ENCODE results near the gene TRIP13.
"Not testable (repeated sequence)": the region's sequence is repeated elsewhere in the genome, so short reads cannot be mapped to it uniquely, and the experiment has no call there.

TRIP13 gene

DNA sequence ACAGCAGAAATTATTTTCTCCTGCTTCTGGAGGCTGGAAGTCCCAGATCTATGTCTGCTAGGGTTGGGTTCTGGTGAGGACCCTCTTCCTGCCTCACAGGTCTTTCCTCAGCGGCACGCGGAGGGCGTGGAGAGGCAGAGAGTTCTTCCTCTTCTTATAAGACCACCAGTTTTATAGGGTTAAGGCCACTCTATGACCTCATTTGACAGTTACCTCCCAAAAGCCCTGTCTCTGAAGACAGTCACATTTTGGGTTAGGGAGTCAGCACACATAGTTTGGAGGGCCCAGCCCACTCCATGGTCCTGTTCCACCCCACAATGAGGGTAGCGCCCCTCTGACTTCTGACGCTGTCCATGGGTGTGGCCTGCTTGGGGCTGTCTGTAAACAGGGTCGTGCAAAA, 46.7 kb downstream of the TRIP13 start:
- no peaks in the 10 kb centered on the region for H3K9me3 Mint-ChIP-seq
- no peaks in the 10 kb centered on the region for H3K4me1 Mint-ChIP-seq
- ATAC-seq (no peak), DNase-seq (ENCODE audit: low spot score in 2 of 2) (no peak)
- no peaks in the 10 kb centered on the region for H3K36me3 Mint-ChIP-seq
- no peak overlapping the region for H3K27ac Mint-ChIP-seq
- H3K4me3 Mint-ChIP-seq, result no peak overlapping the region

GRCh38 chr5:940741-941140, 48.1 kb downstream of the TRIP13 start:
- not testable (repeated sequence) for H3K36me3 Mint-ChIP-seq; H3K4me3 Mint-ChIP-seq; DNase-seq (ENCODE audit: low spot score in 2 of 2); H3K4me1 Mint-ChIP-seq; ATAC-seq; H3K9me3 Mint-ChIP-seq; H3K27ac Mint-ChIP-seq

DNA sequence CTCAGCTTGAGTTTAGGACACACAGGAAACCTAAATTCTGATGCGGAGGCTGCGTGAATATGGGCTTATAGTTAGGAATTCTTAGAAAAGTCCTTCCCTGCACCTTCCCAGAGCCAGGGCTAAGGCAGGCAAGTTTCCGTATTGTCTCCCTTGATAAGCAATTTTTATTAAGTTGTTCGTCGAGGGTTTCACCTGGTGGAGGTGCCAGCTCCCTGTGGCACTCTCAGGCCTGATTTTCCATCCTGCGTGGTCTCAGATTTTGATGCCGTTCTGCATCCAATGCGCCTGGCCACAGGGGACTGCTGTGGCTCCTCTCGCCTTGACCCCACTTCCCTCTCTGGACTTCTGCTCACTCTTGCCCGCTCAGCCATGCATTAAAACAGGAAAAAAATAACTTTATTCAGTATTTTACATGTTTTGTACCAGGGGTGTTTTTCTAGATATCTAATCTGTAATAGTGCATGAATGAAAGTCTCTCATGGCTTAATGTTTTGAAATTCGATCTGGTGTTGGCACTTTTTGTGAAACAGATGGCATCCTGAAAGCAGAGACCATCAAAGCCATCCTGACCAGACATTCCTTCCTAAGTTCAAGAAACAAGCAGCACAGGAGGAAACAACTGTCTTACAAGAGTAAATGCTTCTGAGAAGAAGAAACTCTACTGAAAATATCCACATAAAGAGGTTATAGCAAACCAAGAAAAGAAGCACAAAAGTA, 50.7 kb downstream of the TRIP13 start:
- no peaks in the 10 kb centered on the region for H3K9me3 Mint-ChIP-seq
- H3K27ac Mint-ChIP-seq, result no peak overlapping the region
- no peak overlapping the region for H3K4me3 Mint-ChIP-seq
- ATAC-seq (no peak), DNase-seq (ENCODE audit: low spot score in 2 of 2) (no peak)
- no peaks in the 10 kb centered on the region for H3K36me3 Mint-ChIP-seq
- H3K4me1 Mint-ChIP-seq, result no peaks in the 10 kb centered on the region

DNA sequence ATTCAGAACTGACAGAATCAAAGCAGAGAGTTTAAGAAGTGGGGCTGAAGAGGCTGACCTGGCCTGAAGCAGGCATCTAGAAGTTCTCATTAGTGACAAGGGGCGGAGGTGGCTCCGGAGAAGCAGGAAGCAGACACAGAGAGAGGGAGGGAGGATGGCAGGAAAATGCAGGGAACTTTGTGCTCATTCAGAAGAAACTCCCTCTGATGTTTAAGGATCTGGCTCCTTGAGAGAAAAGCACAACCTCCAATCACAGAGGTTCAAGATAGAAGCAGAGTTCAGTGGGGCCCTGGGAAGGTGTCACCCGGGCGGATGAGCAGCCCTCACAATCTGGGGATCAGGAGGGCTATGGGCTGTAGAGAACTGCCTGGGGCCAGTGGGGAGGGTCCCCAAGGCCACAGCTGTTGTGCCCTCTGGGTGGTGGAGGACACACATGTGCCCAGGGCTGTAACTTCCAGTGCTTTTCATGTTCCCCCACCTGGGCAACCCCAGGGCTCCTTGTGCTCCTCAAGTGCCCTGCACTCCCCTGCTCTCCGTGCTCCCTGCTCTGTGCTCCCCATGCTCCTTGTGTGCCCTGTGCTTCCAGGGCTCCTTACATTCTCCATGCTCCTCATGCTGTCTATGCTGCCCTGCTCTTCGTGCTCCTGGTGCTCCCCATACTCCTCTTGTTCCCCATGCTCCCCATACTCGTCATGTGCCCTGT, 51.4 kb downstream of the TRIP13 start:
- ATAC-seq (peak; percentile 21), DNase-seq (ENCODE audit: low spot score in 2 of 2) (no peak)
- Mint-ChIP-seq H3K36me3 (no peaks in the 10 kb centered on the region), H3K9me3 (no peaks in the 10 kb centered on the region), H3K4me3 (no peak overlapping the region), H3K27ac (no peak overlapping the region), H3K4me1 (no peaks in the 10 kb centered on the region)

DNA sequence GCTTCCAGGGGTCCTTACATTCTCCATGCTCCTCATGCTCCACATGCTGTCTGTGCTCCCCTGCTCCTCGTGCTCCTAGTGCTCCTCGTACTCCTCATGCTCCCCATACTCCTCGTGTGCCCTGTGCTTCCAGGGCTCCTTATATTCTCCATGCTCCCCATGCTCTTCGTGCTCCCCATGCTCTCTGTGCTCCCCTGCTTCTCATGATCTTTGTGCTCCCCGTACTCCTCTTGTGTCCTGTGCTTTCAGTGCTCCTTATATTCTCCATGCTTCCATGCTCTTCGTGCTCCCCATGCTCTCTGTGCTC, 51.9 kb downstream of the TRIP13 start:
- DNase-seq (ENCODE audit: low spot score in 2 of 2) (no peak), ATAC-seq (no peak)
- Mint-ChIP-seq H3K36me3 (no peaks in the 10 kb centered on the region), H3K27ac (no peak overlapping the region), H3K9me3 (no peaks in the 10 kb centered on the region), H3K4me1 (no peaks in the 10 kb centered on the region), H3K4me3 (no peak overlapping the region)

GRCh38 chr5:944992-945685, 52.5 kb downstream of the TRIP13 start:
- Mint-ChIP-seq H3K4me1 (no peaks in the 10 kb centered on the region), H3K36me3 (no peaks in the 10 kb centered on the region), H3K4me3 (no peak overlapping the region), H3K9me3 (no peaks in the 10 kb centered on the region), H3K27ac (no peak overlapping the region)
- ATAC-seq, result no peak
- DNase-seq (ENCODE audit: low spot score in 2 of 2), result no peak

DNA sequence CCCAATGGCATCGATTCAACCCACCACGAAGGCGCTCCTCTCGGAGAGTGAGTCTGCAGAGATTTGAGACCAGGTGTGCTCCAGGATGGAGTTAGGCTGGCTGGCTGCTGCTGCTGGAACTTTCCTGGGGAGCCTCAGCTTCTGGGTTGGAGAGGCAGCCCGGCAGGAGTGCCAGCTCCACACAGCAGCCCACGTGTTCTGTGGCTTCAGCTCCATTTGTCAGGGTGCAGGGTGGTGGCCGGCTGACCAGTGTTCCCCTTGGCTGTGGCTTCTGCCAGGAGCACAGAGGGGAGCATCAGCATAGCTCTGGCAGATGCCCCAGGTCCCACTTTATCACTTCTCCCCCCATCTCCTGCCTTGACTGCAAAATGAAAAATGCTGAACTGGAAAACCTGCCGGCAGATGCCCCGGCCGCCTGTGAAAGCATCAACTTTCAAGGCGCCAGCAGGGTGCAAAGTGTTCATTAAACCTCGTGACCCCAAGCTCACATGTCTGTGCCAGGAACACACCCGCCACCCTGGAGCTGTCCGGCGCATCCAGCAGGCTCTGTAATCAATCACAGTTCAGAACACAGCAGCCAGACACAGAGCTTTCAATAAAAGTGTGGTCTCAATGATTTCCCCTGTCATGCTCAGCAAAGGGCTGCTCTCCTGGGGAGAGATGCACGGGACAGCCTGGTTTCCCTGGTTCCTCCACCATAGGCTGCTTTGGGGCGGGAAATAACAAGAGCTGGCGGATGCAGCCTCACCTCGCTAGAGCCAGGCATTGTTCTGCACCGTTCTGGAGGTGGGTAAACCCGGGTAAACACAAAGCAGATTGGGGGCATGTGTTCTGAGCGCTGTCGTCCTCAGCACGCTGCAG, 53.2 kb downstream of the TRIP13 start:
- no peak for ATAC-seq
- Mint-ChIP-seq H3K4me1 (no peaks in the 10 kb centered on the region), H3K4me3 (no peak overlapping the region)

DNA sequence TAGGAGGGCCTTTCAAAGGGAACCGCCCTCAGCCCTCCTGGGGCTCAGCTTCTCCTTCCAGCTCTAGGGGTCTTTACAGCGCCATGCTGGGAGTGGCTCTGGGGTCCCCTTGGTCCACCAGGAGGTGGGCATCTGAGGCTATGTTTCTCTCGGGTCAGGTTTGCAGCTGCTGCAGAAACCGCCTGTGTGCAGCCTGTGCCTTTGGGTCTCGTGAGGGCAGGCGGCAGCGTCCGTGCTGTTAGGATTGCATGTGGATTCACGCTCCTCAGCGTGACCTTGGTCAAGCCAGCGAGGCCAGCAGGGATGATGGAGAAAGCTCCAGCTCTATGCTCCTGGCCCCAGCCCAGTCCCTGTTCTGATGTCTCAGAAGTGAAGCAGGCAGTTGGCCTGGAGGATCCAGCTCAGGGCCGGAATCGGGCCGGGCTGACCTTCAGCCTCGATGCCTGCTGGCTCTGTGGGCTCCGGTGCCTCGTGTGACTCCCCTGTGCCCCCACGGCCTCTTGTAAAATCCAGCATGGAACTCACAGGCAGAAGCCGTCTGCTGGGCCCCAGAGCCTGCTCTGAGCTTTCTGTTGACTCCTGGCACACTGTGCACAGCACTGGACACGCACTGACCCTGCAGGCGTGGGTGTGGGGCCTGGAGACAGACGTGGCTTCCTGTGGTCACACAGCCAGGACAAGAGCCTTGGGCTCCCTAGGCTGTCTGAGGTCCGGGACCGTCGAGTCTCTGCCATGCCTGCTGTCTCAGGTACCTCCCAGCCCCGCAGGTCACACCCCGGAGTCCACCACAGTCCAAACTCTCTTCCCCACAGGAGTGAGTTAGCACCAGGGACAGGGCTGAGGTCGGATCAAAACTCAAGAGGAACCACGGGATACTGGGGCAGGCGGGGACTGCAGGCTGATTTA, 54.3 kb downstream of the TRIP13 start:
- ATAC-seq, result no peak
- H3K9me3 Mint-ChIP-seq, result no peaks in the 10 kb centered on the region
- no peak for DNase-seq (ENCODE audit: low spot score in 2 of 2)
- no peaks in the 10 kb centered on the region for H3K4me1 Mint-ChIP-seq
- no peaks in the 10 kb centered on the region for H3K36me3 Mint-ChIP-seq
- H3K4me3 Mint-ChIP-seq, result no peak overlapping the region
- no peak overlapping the region for H3K27ac Mint-ChIP-seq

More for the DNA sequence above, 53.2 kb downstream of the TRIP13 start:
- Mint-ChIP-seq H3K9me3 (no peaks in the 10 kb centered on the region), H3K36me3 (no peaks in the 10 kb centered on the region), H3K27ac (no peak overlapping the region)
- DNase-seq (ENCODE audit: low spot score in 2 of 2), result no peak

- no peaks in the 10 kb centered on the region for H3K4me1 Mint-ChIP-seq
- H3K4me3 Mint-ChIP-seq, result no peak overlapping the region
- no peak for ATAC-seq
Measured at GRCh38 chr5:947626-948471, 55.2 kb downstream of the TRIP13 start.

GRCh38 chr5:948472-949274, 56.0 kb downstream of the TRIP13 start:
- Mint-ChIP-seq H3K9me3 (no peaks in the 10 kb centered on the region), H3K36me3 (no peaks in the 10 kb centered on the region), H3K4me3 (no peak overlapping the region), H3K4me1 (no peaks in the 10 kb centered on the region), H3K27ac (no peak overlapping the region)
- ATAC-seq (no peak), DNase-seq (ENCODE audit: low spot score in 2 of 2) (no peak)

More at GRCh38 chr5:947626-948471, 55.2 kb downstream of the TRIP13 start:
- Mint-ChIP-seq H3K36me3 (no peaks in the 10 kb centered on the region), H3K27ac (no peak overlapping the region), H3K9me3 (no peaks in the 10 kb centered on the region)
- DNase-seq (ENCODE audit: low spot score in 2 of 2), result no peak

- no peak for DNase-seq (ENCODE audit: low spot score in 2 of 2)
- no peak overlapping the region for H3K4me3 Mint-ChIP-seq
- no peak for ATAC-seq
- no peaks in the 10 kb centered on the region for H3K4me1 Mint-ChIP-seq
- H3K36me3 Mint-ChIP-seq, result no peaks in the 10 kb centered on the region
- H3K9me3 Mint-ChIP-seq, result no peaks in the 10 kb centered on the region
- H3K27ac Mint-ChIP-seq, result no peak overlapping the region
Measured at GRCh38 chr5:949275-949543, 56.5 kb downstream of the TRIP13 start.

DNA sequence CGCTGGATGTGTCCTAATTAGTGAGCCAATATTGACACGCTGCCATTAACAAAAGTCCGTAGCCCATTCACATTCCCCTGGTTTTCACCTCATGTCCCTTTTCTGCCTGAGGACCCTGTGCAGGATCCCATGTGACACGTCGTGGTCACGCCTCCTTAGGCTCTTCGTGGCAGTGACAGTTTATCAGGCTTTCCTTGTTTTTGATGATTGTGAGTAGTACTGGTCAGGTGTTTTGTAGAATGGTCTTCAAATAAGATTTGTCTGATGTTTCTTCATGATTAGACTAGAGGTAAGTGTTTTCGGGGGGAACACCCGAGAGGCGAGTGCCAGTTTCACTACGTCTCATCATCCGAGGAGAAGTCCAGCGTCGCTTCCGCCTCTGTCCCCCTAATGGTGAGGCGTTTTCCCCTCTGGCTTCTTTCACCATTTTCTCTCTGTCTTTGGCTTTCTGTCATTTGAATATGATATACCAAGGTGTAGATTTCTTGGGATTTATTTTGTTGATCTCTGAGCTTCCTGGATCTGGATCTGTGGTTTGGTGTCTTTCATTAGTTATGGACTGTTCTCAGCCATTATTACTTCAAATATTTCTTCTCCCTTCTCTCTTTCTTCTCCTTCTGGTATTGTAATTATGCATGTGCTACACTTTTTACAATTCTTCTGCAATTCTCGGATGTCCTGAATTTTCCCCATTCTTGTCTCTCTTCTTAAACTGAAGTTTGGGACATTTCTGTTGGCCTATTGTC, 57.3 kb downstream of the TRIP13 start:
- no peak for DNase-seq (ENCODE audit: low spot score in 2 of 2)
- Mint-ChIP-seq H3K9me3 (no peaks in the 10 kb centered on the region), H3K4me3 (no peak overlapping the region), H3K4me1 (peaks cover under 1% of the 10 kb centered on the region), H3K27ac (no peak overlapping the region), H3K36me3 (no peaks in the 10 kb centered on the region)
- no peak for ATAC-seq

All from stimulated activated effector memory CD8-positive, alpha-beta T cell treated with anti-CD3 and anti-CD28 coated beads, Interleukin-12 subunit alpha, Interleukin-12 subunit beta, amount 100 ng/mL, for 72 hours (primary cell).